ENCODE measurements around the gene FBN1.

FBN1 gene

DNA sequence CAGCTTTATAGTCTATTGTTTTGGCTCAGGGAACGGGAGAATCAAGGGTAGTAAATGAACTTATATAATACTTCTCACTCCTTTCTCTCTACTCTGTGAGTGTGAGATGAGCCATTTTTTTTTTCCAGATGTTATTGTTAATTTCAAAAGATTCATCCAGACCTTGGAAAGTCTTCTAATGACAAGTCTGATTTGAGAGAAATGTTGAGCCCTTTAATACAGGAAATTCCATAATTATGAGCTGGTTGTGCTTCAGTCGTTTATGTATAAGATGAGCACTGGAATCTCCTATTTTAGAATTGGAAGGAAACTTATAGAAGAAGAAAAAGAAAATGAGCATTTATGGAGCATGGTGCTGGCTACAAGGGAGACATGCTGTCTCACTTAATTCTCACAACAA is 92.0 kb downstream of the FBN1 start:
- DNase-seq (ENCODE audit: low spot score) = no peak

DNA sequence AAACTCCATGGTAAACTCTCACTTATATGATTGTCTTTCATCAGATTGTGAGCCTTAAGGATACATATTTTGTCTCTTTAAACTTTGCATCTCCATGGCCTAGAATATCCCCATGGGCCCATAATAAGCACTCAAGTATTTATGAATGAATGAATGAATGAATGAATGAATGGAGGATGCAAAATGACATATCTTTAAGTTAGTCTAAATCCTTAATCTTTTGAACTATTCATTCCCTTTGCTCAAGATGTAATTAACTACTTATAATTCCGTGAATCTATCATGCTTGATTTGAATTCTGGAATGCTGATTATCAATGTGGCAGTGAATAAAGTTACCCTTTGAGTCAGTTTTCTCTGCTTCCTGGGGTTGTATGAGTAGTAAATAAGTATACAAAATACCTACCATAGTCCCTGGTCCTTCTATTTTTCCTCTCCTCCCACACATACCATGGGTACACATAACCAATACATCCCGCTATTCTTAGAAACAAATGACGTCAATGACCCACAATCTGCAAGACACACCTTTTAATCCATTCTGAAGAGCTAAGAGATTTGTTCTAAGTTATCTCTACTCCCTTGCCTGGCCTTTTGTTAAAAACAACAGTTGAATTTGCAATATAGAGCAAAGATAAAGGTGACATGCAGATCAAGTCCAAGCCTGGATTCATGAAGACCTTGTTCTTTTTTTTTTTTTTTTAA is 94.5 kb downstream of the FBN1 start:
- DNase-seq (ENCODE audit: low spot score) = no peak

DNA sequence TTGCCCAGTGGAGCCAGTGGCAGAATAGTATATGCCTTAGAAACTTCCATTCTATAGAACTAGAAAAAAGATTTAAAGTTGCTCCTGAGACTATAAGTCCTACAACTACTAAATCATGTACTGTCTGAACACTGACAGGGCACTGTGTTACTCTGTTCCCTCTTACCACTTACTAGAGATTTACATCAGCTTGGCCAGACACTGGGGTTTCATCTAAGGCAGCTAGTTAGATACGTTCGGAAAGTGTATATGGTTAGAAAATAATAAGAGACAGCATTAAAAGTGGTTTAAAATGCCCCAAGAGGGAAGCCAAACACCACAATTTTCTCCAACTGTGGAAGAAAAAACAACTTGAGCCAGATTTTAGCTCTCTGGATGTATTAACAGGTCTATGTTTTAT is 97.1 kb downstream of the FBN1 start:
- DNase-seq (ENCODE audit: low spot score) = no peak

DNA sequence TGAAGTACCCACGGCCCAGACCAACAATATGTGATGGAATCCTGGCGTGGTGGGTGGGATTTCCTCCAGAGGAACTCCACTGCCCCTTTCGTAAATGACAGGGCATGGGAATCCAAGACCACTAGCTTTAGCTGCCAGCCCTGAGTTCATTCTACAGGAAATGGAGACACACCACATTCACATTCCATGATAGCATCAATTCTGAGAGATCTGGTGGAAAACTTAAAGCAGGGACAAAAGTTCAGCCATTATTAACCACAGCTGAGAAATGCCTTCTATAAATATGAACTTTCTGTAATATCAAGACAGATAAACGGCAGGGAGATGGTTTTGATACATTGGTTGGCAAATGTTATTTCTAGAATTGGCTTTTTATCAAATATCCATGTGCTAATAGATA is 98.2 kb downstream of the FBN1 start:
- DNase-seq (ENCODE audit: low spot score) = no peak

DNA sequence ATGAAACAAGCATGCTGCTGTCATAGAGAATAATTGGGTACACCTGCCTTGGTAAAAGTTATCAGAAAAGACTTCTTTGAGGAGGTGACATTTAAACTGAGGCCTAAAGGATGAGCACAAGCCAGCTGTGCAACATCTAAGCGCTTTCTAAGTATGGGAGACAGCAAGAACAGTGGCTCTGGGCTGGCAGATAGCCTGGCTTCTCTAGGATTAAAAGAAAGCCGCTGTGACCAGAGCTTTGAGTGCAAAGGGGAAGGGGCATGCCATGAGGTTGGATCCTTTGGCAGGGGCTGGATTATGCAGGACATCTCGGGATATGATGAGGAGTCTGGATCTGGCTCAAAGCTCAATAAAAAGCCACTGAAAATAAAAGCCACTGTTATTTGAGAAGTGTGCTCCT is 99.2 kb downstream of the FBN1 start:
- DNase-seq (ENCODE audit: low spot score) = no peak

DNA sequence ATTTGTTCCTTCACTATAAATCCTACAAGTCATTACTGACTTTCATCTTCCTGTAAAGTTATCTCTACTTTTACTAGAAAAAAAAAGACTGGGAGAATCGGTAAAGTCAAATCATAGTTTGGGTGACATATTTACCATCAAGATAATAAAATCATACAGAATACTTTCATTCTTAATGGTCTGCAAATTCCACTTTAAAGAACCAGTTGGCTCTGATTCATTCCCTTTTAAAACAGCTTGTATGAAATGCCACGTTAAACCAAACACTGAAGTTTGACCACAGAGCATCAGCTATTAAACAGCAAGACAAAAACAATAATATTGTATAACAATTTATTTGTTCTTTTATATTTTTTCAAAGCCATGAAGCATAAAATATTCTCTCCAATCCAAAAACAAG is 100.7 kb downstream of the FBN1 start:
- no peak for DNase-seq (ENCODE audit: low spot score)

DNA sequence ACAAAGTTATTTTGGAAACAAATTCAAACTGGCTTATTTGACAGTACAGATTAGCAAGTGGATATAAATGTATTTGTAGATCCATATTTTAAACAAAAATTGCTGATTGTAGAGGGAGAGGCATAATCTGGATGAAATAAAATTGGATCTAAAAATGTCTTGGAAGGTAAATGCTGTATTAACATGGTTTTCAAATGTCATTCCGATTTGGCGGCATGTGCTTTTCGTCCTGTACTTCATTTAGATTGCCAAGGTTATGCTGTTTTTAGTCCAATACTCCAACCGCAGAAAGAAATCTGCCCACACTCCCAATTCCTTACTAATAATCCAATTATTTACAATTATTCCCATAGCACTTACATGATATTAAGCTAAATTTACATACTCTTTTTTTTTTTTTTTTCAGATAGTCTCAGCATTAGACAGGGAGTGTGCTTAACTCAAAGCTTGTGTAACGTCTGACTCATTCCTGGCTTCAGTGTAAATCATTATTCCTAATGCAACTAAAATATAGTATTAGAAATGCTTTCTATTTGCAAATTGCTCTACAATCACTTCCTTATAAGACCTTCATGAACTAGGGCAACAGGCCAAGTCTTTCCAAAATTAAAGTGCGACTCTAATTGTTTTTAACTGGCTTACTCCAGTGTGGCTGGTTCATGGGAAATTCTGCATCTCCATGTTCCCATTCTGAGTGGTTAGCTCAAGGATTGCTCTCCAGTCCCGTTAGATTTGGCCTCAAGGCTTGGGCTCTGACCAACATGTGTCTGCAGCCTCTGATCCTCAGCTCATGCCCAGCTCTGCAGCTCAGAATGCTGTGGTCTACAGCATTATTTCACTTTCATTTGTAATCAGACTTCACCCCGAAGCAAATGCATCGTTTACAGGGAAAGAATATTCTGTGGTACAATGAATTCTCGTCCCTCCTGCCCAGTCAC is 103.9 kb downstream of the FBN1 start:
- DNase-seq (ENCODE audit: low spot score) = no peak

DNA sequence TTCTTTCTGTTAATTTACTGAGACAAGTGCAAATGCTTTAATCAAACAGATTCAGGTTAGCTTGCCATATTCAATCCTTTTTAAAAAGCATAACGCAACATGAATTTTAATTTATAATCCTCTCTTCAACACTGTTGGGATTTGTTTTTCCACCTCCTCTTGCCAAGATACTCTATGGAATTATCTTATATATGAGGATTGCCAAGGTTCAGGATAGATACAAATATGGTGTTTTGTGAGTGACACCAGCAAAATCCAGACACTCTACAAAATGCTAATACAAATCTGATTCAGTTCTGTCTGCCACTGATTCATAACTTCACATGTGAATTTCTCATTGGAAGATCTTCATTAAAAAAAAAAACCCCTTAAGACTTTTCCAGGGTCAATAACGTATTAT is 104.8 kb downstream of the FBN1 start:
- no peak for DNase-seq (ENCODE audit: low spot score)

DNA sequence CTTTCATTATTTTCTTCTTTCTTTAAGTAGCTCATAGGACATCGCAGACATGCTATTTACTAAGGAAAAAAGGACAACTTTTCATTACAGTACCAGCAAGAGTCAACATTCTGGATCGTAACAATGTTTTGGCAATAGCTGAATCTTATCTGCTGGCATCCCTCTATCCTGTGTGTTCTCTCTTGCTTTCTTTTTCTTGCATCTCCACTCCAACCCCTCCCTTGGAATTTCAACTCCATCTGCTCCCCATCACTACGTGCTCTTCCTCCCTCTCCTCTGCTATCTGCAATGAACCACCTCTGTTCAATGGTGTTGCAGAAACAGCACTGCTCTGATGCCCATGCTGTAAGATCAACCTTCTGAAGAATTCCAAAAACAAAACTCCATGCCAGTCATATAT is 106.6 kb downstream of the FBN1 start:
- DNase-seq (ENCODE audit: low spot score) = no peak

DNA sequence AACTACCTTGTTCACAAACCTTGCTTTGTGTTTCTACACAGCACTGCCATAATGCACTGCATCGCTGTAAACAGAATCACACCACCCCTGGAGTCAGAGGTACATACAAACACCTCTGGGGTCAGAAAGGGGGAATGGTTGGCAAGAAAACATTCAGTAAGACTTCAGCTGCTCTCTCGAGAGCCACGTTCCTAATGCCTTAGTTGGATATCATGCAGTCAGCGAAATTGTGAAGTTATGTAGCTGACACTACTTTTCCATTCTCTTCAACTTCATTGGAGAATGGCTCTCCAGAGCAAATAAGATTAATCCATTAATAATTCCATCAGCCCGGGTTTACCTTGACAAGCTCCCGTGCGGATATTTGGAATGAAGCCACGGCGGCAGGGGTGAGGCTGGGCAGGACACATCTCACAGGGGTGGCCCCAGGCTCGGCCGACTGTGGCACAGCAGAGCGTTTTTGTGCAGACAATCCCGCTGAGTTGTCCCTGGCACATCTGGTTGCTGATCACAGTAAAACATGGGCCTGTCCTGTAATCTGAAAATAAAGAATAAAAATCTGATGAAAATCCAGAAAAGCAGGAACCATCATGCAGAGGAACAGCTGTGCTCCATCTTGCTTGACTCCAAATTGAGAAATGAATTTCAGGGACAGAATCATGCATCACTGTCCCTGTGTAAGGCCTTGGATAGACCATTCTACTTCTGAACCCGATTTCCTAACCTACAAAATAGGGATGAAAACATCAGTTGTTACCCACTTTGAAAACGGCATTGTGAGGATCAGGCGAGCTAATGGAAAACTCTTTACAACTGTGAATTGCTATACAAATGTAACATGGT is 108.0 kb downstream of the FBN1 start:
- DNase-seq (ENCODE audit: low spot score) = no peak

DNA sequence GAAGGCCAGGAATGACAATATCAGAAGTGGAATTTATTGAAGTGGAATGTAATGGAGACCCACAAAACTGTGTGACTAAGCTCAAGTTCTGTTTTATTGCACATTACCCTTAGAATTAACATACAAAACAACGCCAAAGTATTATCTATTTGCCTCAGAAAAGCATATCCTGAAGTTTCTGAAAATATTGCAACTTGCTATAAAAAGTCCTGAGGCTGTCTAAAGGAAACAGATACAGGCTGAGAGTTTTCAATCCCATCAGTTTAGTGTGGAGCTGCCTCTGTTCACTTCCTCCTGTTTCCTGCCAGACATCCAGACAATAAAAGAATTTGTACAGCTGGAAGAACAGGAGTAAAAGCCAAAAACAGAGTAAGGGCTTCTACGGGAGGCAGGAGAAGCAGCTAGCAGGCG is 108.8 kb downstream of the FBN1 start:
- no peak for DNase-seq (ENCODE audit: low spot score)

DNA sequence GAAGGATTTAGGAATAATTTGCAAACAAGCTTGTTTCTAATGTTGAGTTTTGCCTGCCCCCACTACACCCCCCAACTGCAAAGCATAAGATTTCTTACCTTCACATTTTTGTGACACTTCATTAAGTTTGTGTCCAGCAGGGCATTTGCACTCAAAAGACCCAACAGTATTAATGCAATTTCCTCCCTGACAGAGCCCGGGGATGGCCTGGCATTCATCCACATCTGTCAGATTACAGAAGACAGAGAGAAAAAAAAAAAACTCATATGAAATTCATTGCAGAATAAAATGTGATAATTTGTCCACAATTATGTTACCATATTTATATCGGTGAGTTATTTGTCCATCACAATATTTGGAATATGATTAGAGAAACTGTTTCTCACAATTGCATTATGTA is 111.5 kb downstream of the FBN1 start:
- no peak for DNase-seq (ENCODE audit: low spot score)

DNA sequence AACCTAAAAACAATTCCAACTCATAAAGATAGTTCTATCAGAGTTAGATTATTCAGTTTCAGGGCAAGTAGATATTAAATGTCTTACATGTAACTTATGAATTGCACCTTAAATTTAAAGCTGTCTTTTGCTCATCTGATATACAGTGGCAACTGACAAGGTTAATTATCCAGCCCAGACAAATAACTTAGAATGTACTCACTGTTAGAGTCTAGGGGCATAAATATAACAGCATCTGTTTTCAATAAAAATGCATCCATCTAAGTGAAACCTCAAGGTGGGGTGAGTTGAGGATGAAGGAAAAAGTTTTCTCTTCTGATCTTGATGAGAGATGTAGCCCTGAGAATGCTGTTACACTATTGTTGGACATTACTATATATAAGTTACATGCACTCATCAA is 112.6 kb downstream of the FBN1 start:
- no peak for DNase-seq (ENCODE audit: low spot score)

DNA sequence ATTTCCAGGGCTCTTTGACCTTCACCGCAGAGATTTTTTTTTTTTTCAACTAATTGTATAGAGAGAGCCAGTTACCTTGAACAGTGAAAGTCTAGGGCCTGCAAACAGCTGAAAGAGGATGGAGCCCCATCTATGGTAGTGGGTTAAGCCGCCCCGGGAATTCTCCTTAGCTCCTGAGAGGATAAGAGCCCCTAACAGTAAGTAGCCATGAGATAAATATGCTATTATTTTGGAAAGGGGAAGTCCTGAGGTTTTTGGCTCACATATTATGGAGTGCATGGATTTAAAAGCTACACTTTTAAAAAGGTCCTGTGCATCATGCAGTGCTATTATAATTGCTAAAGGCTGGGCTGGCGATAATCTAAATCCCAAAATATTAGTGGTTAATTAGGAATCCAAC is 115.0 kb downstream of the FBN1 start:
- no peak for DNase-seq (ENCODE audit: low spot score)

DNA sequence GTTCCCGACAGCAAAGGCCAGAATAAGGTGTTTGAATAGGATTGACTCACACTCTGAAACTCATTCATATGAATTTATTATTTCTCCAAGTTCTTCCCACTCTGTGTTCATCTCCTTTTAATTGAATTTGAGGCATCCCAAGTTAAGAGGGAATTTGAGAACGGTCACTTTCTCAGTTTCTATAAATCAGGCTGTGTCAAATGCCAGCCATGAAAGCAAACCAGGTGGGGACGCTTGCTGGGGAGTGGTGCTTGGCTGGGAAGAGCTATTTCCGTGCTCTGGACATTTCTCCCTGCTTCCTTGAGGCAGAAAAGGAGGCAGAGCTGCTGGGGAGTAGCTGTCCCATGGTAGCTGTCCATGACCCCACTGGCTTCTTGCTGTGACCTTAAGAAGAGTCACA is 116.6 kb downstream of the FBN1 start:
- no peak for DNase-seq (ENCODE audit: low spot score)

DNA sequence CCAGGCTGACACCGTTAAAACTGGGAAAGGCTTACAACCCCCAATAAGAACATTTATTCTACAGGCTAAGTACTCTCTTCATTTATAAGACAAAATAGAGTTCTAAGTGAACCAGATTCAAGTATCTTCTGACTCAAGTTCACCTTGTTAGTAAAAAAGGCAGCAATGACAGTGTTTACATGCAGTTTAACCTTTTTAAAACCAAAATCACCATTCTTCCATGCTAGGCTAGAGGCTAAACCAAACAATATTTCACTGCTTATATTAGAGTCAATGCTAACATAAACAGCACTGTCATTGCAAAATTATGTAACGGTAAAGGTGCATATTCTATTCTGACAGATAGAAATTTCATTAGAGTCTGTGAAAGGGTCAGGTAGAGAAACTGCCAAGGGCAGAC is 118.0 kb downstream of the FBN1 start:
- no peak for DNase-seq (ENCODE audit: low spot score)

DNA sequence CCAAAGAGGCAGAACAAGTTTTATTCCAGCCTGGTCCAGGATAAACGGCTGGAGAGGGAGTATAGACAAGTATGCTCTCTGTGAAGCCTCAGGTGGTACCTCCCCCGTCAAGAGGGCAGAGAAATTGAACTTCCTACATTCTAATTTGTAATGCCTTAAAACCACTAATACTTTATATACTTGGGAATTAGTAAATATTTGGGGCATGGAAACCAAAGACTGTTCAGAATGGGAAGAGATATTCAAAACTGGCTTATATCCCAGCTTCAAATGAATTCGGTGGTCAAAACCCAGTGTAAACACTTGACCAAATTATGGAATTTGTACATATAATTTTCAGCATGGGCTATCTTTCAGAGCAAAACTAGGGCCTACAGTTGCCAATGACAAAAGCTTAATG is 122.6 kb downstream of the FBN1 start:
- no peak for DNase-seq (ENCODE audit: low spot score)

DNA sequence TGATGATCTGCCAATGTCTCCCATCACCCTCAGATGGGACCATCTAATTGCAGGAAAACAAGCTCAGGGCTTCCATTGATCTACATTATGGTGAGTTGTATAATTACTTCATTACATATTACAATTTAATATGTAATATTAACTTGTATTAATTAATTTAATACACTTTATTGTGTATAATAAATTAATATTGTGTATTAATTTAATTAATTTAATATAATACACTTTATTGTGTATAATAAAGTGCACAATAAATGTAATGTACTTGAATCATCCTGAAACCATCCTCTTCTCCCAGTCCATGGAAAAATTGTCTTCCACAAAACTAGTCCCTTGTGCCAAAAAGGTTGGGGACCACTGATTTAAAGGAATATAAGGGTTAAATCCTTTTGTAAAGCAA is 123.4 kb downstream of the FBN1 start:
- DNase-seq (ENCODE audit: low spot score) = no peak

DNA sequence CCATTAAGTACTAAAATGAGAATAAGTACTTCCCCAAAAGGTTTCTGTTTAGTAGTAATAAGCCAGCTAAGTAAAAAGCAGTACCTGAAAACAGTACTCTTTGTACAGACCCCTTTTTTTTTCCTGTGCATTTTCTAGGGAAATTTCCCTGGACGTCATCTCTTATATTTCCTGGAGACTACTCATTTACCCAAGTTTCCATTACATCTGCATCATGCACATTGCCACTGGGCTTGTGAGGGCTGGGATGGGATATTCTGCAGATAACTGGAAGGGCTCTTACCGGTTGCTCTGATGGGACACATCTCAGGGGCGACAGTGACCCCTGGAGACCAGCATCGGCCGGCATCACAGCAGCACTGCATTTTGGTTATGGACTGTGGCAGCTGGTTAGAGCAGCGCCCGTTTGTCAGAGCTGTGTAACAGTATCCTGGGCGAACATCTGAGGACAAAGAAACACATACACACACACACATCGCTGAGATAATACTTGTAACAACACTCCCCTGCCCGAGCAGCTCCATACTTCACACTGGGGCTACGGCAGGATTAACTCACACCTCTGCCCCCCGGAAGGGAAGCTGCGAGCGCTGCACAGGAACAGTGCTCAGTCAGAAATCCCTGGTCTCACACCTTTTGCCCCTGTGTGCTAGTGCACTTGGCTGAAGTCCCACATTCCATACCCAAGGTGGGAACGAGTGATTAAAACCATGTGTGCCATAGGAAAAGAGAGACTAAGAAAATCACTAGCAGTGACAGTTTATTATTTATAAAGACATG is 124.9 kb downstream of the FBN1 start:
- no peak for DNase-seq (ENCODE audit: low spot score)

DNA sequence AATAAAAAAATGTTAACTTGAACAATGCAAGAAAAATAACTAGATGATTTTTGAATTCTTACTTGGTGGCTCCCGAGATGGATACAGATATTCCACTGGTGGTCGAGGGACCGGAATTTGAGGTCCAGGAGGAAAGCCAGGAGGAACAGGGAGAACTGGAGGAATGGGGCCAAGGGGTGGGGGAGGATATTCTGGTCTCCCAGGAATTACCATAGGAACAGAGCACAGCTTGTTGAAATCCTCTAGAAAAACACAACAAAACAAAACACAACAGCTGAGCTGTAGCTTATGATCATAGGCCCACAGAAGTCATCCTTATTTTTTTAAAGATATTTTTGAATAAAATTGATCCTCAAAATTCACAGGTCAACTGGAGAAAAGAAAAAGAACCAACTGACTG is 129.4 kb downstream of the FBN1 start:
- no peak for DNase-seq (ENCODE audit: low spot score)

DNA sequence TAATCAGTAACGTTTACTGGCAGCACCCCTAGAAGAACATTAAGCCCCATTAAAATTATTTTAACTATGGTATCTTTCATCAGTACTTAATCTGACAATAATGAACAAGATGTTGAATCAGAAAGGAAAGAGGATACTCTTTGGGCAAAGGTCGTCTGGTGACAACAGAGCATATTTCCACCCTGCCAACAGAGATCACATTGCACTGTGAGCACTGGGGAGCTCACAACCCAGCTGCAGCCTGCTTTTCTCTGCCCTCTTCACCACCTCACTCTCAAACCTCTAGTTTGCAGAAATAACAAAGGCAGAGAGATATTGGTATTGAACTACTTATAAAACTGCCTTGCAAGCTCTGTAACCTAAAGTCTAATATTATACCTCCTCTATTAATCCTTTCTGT is 130.0 kb downstream of the FBN1 start:
- DNase-seq (ENCODE audit: low spot score) = no peak
